Measurements from ENCODE around the gene NUP210L.
"Not testable (repeated sequence)": the region's sequence is repeated elsewhere in the genome, so short reads cannot be mapped to it uniquely, and the experiment has no call there.

The NUP210L gene

DNA sequence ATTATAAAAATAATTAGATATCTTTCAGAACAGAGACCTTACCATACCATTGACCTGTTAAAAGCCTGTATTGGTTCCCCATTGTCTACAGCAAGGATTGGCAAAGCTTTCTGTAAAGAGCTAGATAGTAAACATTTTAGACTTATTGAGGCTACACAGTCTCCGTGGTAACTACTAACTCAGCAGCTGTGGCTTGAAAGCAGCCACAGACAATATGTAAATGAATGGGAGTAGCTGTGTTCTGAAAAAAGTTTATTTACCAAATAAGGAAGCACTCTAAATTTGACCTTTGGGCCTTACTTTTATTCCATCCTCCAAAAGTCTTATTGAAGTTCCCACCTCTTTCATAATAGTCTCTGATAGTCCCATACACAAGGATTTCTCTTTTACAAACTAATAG is 39.7 kb downstream of the NUP210L start:
- TF ChIP-seq, protein P1, sequence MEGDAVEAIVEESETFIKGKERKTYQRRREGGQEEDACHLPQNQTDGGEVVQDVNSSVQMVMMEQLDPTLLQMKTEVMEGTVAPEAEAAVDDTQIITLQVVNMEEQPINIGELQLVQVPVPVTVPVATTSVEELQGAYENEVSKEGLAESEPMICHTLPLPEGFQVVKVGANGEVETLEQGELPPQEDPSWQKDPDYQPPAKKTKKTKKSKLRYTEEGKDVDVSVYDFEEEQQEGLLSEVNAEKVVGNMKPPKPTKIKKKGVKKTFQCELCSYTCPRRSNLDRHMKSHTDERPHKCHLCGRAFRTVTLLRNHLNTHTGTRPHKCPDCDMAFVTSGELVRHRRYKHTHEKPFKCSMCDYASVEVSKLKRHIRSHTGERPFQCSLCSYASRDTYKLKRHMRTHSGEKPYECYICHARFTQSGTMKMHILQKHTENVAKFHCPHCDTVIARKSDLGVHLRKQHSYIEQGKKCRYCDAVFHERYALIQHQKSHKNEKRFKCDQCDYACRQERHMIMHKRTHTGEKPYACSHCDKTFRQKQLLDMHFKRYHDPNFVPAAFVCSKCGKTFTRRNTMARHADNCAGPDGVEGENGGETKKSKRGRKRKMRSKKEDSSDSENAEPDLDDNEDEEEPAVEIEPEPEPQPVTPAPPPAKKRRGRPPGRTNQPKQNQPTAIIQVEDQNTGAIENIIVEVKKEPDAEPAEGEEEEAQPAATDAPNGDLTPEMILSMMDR (conservative IDR thresholded peaks at IDR 0.05; ENCODE audit: low read depth, low read length) = no peak
- H3K4me3 ChIP-seq (ENCODE audit: low read depth, low read length) = no peak overlapping the region
- DNase-seq (ENCODE audit: low read depth) = peak; percentile 8

DNA sequence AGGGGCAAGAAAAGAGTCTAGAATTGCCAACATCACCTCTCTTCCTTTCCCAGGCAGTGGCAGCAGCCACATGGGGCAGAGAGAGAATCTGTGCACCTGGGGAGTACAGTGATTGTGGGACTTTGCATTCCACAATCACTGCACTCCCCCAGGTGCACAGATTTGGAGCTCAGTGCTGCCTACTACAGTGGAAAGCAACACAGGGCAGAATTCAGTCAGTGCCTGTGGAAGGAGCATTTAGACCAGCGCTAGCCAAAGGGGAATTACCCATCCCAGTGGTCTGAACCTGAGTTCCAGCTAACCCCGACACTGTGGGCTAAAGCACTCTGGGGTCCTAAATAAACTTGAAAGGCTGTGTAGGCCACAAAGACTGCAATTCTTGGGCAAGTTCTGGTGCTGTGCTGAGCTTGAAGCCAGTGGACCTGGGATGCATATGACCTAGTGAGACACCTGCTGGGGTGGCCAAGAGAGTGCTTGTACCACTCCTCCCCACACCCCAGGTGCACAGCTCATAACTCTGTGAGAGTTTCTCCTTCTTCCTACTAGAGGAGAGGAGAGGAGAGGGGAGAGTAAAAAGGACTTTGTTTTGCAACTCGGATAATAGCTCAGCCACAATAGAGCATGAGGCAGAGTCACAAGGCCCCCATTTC is 50.3 kb downstream of the NUP210L start:
- no peak overlapping the region for H3K4me3 ChIP-seq (ENCODE audit: low read depth, low read length)
- TF ChIP-seq, protein P1 (conservative IDR thresholded peaks at IDR 0.05; ENCODE audit: low read depth, low read length) = peak; percentile 21

DNA sequence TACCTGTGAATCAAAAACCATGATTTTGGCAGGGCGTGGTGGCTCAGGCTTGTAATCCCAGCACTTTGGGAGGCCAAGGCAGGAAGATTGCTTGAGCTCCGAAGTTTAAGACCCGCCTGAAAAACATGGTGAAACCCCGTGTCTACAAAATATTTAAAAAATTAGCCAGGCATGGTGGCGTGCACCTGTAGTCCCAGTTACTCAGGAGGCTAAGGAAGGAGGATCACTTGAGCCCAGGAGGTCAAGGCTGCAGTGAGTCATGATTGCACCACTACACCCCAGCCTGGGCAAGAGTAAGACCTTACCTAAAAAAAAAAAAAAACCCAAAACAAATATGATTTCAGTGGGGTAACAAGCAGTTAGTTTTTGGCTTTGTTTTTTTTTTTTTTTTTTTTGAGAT is 54.7 kb downstream of the NUP210L start:
- DNase-seq (ENCODE audit: low read depth); H3K4me3 ChIP-seq (ENCODE audit: low read depth, low read length): not testable (repeated sequence)

More for the DNA sequence above, 50.3 kb downstream of the NUP210L start:
- DNase-seq (ENCODE audit: low read depth) = no peak

- TF ChIP-seq, protein P1 (conservative IDR thresholded peaks at IDR 0.05; ENCODE audit: low read depth, low read length) = no peak
- no peak for DNase-seq (ENCODE audit: low read depth)
- no peak overlapping the region for H3K4me3 ChIP-seq (ENCODE audit: low read depth, low read length)
These were observed 57.0 kb downstream of the NUP210L start for GRCh38 chr1:154097873-154098272.

DNA sequence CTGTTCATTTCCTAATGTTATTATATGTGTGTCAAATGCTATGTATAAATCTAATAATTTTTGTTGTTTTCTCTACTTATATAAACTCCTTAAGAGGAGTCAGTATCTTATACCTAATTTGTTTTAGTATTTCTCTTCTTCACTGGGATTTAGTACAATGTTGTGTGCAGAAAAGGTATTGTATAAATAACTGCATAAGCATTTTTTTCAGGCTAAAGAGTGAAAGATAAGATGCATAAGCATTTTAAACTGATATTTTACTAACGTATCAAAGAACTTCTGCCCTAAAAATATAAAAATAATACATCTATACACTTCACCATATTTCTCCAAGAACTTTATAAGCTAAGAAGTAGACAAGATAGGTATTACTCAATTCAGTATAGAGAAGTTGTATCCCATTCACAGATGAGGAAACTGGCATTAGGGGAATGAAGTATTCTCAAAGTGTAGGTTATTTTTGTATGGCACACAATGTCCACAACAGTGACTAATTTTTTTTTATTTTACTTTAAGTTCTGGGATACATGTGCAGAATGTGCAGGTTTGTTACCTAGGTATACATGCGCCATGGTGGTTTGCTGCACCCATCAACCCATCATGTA is 59.3 kb downstream of the NUP210L start:
- TF ChIP-seq, protein P1 (conservative IDR thresholded peaks at IDR 0.05; ENCODE audit: low read depth, low read length) = no peak
- DNase-seq (ENCODE audit: low read depth) = no peak
- no peak overlapping the region for H3K4me3 ChIP-seq (ENCODE audit: low read depth, low read length)

- DNase-seq (ENCODE audit: low read depth) = no peak
- TF ChIP-seq, protein P1 (conservative IDR thresholded peaks at IDR 0.05; ENCODE audit: low read depth, low read length) = no peak
- H3K4me3 ChIP-seq (ENCODE audit: low read depth, low read length) = no peak overlapping the region
These were observed 60.5 kb downstream of the NUP210L start for GRCh38 chr1:154094411-154094810.

DNA sequence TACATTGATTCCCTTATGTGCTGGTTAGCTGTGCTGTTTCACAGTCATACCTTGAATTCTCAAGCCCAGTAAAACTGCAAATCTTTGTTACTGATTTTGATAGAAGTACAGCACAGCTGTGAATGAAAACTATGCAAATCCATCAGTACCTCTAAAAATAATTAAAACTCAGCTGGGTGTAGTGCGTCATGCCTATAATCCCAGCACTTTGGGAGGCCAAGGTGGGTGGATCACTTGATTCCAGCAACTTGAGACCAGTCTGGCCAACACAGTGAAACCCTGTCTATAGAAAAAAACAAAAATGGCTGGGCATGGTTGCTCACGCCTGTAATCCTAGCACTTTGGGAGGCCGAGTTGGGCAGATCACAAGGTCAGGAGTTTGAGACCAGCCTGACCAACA is 61.2 kb downstream of the NUP210L start:
- TF ChIP-seq, protein P1 (conservative IDR thresholded peaks at IDR 0.05; ENCODE audit: low read depth, low read length) = no peak
- no peak overlapping the region for H3K4me3 ChIP-seq (ENCODE audit: low read depth, low read length)
- no peak for DNase-seq (ENCODE audit: low read depth)

All from choroid plexus epithelial cell (primary cell).